HG03575 (cell line): ENCODE measurements around the gene CKS1B.

Experiments used
- ATAC-seq: cut with Tn5 transposase; IDR thresholded peaks from one replicate; pipeline ENCODE4 v1.9.1; 2021; ENCODE audit not compliant: unreplicated experiment, insufficient number of reproducible peaks, low FRiP score; ENCODE audit errors: extremely low read depth

The CKS1B gene

DNA sequence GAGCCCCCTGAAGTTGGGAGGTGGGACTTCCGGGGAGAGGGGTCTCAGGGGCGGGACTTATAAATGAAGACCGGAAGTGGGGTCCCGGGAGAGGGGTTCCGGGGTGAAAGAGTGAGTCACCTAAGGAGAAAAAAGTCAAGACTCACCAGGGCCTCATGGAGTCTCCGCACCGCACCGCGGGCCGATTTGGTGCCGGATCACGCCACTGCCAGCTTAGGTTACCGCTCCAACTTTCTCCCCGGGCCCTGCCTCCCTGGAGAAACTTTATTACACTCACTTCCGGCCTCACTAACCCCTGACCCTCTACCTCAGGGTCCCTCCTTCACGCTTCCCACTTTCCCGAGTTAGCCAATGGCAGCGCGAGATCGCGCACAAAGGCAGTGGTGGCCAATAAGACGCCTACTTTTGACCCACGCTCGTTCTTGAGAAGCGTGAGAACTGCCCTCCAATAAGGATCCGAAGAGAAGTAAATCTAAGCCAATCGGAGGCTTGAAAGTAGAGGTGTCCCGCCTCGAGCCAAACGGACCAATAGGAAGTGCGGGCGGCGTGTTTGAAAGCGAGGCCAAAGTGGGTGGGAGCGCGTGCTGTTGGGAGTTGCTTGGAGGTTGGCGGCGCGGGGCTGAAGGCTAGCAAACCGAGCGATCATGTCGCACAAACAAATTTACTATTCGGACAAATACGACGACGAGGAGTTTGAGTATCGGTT is at the start of gene CKS1B:
Gene CKS1B, plus strand, starts transcription at position 580 of the 706 bp plus-strand sequence. Its CDS starts 65 bp downstream, at position 645.
- ATAC-seq: peak; percentile 36

DNA sequence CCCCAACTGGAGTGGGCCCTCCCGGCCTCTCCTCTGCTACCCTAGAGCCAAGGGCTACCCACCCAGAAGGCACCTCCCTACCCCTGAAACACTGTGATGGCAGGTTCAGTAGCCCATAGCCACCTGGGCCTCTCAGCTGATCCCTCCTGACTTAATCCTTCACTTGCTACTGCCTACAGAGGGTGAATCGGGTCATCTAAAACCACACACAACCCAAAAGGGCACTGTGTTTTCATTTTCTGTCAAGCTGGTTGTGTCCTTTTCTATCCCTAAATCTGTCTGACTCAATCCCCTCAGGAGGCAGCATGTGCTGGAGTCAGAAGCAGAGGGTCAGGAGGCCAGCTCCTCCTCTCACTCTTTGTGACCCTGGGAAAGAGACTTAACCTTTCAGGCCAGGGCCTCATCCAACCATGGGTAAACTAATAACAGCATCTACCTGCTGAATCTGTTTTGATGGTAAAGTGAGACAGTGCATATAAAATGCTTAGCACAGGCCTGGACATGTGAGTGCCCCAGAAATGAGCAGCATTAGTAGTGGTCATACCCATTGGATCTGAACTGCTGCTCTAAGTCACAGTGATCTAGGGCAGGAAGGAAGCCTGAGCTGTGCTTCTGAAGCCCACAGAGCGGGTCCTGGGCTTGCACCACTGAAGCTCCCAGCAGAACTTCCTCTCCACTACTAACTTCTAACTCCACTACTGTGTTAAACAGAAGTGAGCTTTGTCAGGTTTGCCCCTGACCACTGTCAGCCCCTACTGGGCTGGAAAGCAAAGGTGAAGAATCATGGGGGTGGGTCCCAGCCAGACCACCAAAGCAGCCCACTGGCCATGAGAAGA is 48.9 kb upstream of the CKS1B start:
- no peak for ATAC-seq

DNA sequence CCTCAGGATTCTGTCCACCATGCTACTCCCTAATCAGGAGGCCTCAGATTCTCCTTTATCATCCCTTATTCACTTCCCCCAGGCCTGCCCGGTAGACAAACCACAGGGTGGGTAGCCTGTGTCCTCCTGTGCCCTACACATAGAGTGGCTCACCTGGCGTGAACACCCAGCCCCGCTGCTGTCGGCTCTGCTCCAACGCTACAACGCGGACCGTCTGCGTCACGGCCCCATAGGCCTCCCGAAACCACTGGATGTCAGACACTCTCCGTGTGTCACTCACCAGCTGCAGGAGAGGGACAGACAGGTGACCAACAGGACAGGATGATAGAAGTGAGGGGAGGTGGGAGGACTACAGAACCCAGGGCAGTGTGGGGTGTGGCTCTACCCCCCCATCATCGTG is 48.3 kb upstream of the CKS1B start:
- no peak for ATAC-seq

DNA sequence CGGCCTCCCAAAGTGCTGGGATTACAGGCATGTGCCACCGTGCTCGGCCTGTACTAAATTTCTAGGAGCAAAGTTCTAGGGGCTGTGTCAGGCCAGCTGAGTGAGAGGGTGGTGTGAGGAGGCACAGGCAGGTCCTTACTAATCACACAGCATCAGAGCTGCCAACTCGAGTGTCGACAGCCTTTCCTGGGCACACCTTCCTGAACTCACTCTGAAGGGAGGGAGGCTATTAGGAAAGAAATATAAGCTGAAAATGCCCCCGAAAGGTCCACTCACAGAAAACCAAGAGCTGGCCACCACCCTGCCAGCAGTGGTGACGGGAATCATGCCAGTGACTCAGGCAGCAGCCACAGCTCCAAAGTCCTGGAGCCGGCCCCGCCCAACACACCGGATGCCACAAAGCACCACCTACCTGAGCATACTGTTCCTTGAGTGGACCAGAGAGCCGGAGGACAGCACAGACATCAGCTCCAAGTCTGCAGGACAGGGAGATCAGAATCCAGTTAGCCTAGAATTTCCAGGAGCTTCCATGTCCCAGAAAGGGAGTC is 42.5 kb upstream of the CKS1B start:
- ATAC-seq: no peak

DNA sequence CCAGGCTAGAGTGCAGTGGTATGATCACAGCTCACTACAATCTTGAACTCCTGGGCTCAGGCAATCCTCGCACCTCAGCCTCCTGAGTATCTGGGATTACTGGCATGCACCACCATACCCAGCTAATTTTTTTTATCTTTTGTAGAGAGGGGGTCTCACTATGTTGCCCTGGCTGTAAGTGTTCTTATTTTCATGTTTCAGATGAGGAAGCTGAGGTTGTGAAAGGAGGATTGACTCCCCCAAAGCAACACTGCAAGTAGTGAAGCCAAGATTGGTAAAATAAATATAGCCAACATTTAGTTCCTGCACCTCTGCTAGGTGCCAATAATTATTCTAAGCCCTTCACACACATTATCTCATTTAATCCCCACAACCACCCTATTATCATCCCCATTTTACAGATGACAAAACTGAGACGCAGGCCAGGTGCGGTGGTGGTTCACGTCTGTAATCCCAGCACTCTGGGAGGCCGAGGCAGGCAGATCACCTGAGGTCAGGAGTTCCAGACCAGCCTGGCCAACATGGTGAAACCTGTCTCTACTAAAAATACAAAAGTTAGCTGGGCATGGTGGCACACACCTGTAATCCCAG is 40.0 kb upstream of the CKS1B start:
- no peak for ATAC-seq

DNA sequence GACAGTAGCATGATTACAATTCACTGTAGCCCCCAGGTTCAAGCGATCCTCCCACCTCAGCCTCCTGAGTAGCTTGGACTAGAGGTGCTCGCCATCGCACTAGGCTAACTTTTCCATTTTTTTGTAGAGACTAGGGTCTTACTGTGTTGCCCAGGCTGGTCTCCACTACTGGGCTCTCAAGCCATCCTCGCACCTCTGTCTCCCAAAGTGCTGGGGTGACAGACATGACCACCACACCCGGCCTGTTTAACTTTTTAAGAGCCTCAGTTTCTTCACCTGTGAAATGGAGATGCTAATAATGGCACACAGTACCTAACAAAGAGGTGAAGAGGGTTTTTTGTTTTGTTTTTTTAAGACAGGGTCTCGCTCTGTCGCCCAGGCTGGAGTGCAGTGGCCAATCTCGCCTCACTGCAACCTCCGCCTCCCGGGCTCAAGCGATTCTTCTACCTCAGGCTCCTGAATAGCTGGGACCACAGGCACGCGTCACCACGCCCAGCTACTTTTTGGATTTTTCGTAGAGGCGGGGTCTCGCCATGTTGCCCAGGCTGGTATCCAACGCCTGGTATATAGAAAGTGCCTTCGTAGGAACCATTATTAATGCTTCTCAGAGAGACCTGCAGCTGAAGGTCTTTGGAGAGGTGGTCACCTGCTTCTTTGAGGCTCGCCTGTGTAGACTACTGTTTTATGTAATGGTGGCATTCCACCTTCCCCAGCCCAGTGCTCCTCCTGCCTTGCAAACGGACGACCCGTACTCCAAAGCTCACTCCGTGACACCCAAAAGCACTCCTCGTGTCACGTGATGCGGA is 38.5 kb upstream of the CKS1B start:
- no peak for ATAC-seq

DNA sequence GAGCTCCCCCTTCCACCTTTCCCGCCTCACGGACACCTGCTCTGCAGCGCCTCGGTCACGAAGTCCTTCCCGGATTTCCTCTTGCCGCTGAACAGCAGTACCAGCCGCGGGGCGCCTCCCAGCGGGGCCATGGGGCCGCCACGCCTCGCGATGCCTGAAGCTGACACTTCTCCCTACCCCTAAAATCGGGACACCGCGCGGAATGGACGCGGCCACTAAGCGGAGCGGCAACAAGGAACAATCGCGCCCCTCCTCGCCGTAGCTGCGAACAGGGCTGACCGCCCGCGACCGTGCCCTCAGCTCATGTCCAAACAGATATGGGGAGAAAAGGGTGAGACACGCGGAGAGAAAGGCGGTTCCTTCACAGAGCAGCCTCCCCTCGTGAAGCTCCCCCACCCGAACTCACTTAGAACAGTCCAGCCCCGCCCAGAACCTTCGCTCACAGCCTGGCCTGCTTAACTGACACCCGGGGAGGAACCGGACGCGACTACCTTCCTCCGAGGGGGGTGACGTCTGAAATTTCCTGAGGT is 37.9 kb upstream of the CKS1B start, which contains the start of gene PMVK:
Gene PMVK, minus strand, starts transcription at position 165 of the 530 bp plus-strand sequence. Its CDS starts 34 bp downstream, at position 131.
- no peak for ATAC-seq

DNA sequence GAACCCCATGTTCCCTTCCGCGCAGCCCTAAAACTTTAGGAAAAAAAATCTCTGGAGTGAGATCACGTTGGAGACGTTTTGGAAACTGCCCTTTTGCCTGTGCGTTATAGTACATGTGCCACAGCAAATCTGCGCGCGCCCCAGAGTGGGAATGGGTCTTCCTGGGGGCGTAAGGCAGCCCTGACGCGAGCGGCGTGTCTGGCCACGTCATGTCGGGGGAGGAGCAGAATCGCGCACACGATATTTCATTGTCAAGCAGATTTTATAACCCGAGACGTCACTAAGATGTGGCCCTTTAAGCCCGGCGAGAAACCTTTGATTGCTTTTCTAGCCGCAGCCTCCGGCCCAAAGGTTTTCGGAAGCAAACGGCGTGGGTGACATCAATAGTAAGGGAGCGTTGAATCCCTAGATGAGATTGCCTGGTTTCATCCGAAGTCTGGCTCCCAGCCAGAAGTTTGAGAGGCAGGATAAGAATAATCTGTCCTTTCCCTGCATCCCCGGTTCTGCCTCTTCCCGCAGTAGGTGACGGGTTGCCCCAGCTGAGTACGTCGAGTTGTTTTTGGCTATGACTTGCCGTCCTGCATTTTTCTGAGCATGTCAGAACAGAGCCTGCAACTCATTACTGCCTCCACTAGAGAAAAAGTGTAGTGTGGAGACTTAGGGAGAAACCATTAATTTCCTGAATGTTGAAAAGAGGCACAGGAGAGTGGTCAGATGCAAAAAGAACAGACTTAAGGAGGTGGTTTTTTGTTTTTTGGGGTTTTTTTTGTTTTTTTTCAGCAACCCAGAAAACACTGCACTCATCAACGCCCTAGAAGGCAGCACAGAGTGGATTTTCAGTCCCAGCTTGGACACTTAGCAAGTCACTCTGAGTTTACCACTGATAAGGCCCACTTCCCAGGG is 37.1 kb upstream of the CKS1B start:
- ATAC-seq: no peak

DNA sequence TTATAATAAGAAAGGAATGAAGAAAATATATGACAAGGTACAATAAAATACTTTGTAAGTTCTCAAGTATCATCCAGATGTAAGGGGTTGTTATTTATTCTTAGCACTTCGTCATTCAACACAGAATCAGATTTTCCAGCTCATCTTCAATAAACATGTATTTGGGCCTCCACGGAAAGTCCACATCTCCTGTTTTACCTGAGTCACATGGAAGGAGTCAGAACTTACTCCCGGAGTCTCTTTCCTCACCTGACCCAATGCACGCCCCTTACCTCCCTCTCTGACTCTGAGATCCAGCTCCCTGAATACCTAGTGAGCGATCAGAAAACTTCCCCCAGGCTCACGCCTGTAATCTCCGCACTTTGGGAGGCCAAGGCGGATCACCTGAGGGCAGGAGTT is 36.5 kb upstream of the CKS1B start:
- no peak for ATAC-seq

DNA sequence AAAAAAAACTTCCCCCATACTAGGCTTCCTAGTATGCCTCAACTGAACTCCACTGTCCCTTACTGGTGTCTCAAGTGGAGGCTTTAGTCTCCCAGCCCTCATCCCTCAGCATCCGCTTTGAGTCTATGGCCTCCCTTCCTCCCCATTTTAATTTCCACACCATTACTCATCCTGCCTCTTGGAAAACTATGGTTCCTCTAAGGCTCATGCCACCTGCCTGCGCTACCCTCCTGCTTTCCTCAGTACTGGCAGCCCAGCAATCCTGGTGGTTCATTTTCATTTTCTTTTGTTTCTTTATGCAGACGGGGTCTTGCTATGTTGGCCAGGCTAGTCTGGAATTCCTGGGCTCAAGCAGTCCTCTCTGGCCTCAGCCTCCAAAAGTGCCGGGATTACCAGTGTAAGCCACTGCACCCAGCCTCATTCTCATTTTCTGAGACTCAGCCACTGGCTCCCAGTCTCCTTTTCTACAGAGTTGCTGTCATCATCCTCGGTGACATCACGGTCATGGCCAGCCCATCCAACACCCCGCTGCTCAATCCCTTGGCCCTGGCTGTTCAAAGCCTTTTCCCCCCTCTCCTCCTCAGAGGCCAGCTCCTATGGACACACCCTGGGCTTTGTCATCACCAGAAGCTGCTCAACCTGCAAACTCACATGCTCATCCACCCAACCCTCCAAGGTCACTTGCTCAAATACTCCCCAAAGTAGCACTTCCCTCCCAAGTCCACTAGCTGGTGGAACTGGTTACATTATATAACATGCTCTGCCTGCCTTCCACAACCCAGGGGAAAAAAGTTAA is 35.7 kb upstream of the CKS1B start:
- no peak for ATAC-seq

DNA sequence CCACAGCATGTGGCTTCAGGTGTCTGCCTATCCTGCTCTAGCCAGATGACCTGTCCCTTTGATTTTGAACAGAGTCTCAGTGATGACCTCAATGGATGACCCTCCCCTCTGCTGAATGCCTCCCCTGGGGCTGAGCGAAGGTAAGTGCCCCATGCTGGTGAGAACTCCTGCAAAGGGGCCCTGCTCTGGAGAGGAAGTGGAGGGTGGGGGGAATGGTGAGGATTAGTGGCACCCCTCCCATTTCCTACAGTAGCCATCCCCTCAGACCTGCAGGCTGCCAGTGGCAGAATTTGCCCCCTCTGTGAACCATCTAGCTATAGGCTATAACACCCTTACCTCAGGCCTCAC is 34.3 kb upstream of the CKS1B start:
- no peak for ATAC-seq

DNA sequence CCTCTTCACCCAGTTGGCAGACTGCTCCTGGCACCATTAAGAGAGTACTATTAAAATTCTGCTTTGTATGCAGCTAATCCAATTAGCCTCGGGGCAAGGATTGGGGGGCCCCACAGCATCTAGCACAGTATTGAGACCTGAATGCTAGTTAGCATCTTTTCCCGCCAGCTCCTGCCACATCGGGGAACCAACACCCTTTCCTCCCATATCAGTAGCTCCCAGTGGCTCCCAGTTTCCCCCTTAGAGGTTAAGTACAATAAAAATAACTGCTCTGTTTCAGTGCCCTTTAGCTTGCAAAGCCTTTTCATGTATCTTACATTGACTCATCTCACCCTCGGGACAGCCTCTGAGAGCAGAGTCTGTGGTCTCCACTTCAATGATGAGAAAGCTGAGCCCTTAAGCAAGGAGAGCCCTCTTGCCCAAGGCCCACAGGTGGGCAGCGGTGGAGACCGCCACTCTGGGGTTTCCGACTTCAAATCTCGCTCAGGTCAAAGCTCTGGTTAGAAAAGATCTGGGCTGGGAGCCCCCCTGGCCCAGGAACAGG is 33.8 kb upstream of the CKS1B start:
- ATAC-seq: no peak

DNA sequence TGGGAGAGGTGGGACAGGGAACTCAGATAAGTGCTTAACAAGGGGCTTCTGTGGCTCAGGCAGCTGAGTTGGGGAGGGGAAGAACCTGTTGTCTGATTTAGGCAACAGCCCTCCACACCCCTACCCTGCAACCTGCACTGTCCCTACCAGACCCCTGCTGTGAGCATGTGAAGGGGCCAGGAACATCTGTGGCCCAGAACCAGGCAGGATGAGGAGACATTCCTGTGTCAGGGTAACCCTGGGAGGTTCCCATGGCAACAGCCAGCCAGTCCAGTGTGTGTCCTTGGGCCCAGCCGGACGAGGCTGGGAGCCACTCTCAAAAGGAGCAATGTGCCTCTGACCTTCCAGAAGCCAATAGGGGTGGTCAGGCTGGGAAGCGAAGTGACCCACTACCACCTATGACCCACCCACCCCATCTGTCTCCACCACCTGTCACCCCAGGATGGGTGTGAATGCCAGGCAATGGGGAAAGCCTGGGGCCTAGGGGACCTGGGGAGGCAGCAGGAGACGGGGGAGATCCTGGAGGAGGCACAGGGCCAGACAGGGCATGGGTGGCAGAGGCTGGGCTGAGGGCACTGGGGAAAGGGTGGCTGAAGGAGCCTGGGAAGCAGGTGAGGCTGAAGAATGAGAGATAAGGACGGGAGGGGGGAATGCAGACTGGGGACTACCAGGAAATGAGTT is 33.0 kb upstream of the CKS1B start:
- ATAC-seq: no peak

DNA sequence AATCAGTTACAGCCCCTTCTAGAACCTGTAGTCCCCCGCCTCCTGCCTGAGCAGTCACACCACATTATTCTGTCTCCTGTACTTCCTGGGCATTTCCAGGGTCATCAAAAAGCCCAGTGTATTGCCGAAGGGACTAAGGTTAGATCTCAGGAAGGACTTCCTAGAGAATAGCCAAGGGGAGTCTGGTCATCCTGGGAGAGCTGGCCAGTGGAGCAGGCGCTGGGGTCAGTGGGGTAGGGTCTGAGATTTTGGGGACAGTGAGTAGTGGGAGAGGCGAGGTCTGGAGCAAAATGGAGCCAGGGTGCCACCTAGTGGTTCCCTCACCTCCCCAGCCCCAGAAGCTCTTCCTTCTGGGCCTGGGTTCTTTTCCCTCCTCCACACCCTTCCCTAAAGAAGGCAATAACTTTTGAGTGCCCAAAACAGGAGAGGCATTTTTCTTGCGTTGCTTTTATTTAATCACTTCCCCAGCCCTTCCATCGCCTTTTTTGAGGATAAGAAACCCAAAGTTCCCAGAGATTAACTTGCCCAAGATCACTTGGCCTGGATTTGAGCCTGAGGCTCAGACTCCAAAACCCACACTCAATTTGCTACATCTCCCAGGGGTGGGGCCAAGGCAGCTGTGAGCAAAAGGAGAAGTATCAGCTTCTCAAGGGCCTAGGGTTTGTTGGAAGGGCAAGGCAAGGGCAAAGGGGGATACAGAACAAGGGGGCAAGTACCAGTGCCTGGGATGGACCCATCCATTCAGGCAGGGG is 30.7 kb upstream of the CKS1B start:
- no peak for ATAC-seq

DNA sequence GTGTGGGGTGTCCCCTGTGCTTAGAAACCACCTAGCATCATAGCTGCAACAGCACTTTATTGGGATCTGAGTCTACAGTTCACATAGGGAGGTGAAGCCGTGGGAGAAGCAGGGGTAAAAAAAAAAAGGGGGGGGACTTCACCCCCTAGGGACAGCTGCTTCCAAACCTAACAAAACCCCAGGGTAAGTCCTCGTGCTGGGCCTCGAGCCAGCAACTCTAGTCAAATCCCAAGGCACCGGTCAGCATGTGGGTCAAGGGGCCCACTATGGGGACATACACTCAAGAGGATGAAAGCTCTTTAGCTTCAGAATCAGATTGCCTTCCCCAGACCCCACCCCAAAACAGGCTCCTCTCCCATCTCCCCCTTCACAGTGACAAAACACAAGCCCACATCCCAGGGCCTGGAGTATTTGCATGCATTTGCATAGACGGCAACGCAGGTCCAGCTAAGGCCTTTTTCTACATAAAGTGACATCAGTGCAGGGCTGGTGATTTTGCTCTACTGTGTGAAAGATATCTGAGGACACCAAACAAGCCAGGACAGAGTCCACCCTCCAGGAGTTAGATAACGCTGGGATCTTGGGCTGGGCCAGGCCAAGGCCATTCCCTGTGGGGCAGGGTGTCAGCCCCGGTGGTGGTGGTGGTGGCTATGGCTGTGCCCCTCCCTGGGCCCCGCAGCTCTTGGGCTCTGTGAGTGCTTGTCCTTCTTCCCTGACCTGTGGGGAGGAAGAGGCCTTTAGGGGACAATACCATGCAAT is 29.9 kb upstream of the CKS1B start:
- no peak for ATAC-seq
